H9 (cell line): Measurements from ENCODE around the gene KLK10. TPM values are rescaled to one million over a fixed set of nuclear protein-coding genes. Genes with fewer than 3 reads are reported as not detected.

Experiments used
- DNase-seq: peaks from one replicate; pipeline ENCODE4 v3.0.0-alpha.2; 2017
- H2AFZ ChIP-seq: one replicate; pipeline ENCODE4 v1.6.1; 2013; ENCODE audit warnings: mild to moderate bottlenecking, low read length, control low read depth, moderate library complexity
- H2AK5ac ChIP-seq: 2 replicates; pipeline ENCODE4 v1.6.1; 2013; ENCODE audit warnings: low read length, control low read depth, mixed read lengths; ENCODE audit not compliant: insufficient read length
- H2BK120ac ChIP-seq: one replicate; pipeline ENCODE4 v1.6.1; 2013; ENCODE audit warnings: low read depth, mild to moderate bottlenecking, low read length, control low read depth, inconsistent platforms; ENCODE audit not compliant: poor library complexity, severe bottlenecking
- H2BK12ac ChIP-seq: 2 replicates; pipeline ENCODE4 v1.6.1; 2013; ENCODE audit warnings: low read length, control low read depth, mixed read lengths, low read depth; ENCODE audit not compliant: insufficient read length
- H2BK15ac ChIP-seq: 2 replicates; pipeline ENCODE4 v1.6.1; 2013; ENCODE audit warnings: low read depth, low read length, control low read depth
- H2BK20ac ChIP-seq: one replicate; pipeline ENCODE4 v1.6.1; 2013; ENCODE audit warnings: low read depth, mild to moderate bottlenecking, low read length, control low read depth, inconsistent platforms; ENCODE audit not compliant: poor library complexity, severe bottlenecking
- H2BK5ac ChIP-seq: 2 replicates; pipeline ENCODE4 v1.6.1; 2013; ENCODE audit warnings: low read length, control low read depth, mixed read lengths; ENCODE audit not compliant: insufficient read length
- H3K14ac ChIP-seq: 2 replicates; pipeline ENCODE4 v1.6.1; 2013; ENCODE audit warnings: low read length, control low read depth; ENCODE audit not compliant: insufficient read depth
- H3K18ac ChIP-seq: 2 replicates; pipeline ENCODE4 v1.6.1; 2013; ENCODE audit warnings: low read depth, mild to moderate bottlenecking, mixed read lengths, low read length, control low read depth; ENCODE audit not compliant: insufficient read length
- H3K23ac ChIP-seq: 2 replicates; pipeline ENCODE4 v1.6.1; 2013; ENCODE audit warnings: low read length, control low read depth, mixed read lengths, low read depth; ENCODE audit not compliant: insufficient read length
- H3K23me2 ChIP-seq: 2 replicates; pipeline ENCODE4 v1.6.1; 2013; ENCODE audit warnings: low read depth, mild to moderate bottlenecking, mixed read lengths, low read length, control low read depth; ENCODE audit not compliant: insufficient read length, poor library complexity, severe bottlenecking
- H3K27ac ChIP-seq: 2 replicates; pipeline ENCODE4 v1.5.1; 2013; ENCODE audit warnings: low read length, control low read depth, mixed read lengths, low read depth; ENCODE audit not compliant: insufficient read length
- H3K27me3 ChIP-seq: 2 replicates; pipeline ENCODE4 v1.6.1; 2013; ENCODE audit warnings: low read length, control low read depth, inconsistent platforms; ENCODE audit not compliant: insufficient read depth
- H3K4ac ChIP-seq: 2 replicates; pipeline ENCODE4 v1.6.1; 2013; ENCODE audit warnings: low read depth, mild to moderate bottlenecking, control low read depth, inconsistent platforms, low read length, moderate library complexity
- H3K4me1 ChIP-seq: 2 replicates; pipeline ENCODE4 v1.6.1; 2013; ENCODE audit warnings: low read length, control low read depth, inconsistent platforms; ENCODE audit not compliant: insufficient read depth
- H3K4me2 ChIP-seq: 2 replicates; pipeline ENCODE4 v1.6.1; 2013; ENCODE audit warnings: low read length, control low read depth, mixed read lengths; ENCODE audit not compliant: insufficient read length, insufficient read depth
- H3K56ac ChIP-seq: 2 replicates; pipeline ENCODE4 v1.6.1; 2013; ENCODE audit warnings: low read depth, mild to moderate bottlenecking, mixed read lengths, low read length, control low read depth; ENCODE audit not compliant: insufficient read length
- H3K79me1 ChIP-seq: 2 replicates; pipeline ENCODE4 v1.6.1; 2013; ENCODE audit warnings: low read depth, mild to moderate bottlenecking, moderate library complexity, low read length, control low read depth, inconsistent platforms; ENCODE audit not compliant: insufficient read depth, poor library complexity, severe bottlenecking
- H3K79me2 ChIP-seq: 2 replicates; pipeline ENCODE4 v1.6.1; 2013; ENCODE audit warnings: low read length, control low read depth, inconsistent platforms; ENCODE audit not compliant: insufficient read depth
- H3K9ac ChIP-seq: 2 replicates; pipeline ENCODE4 v1.6.1; 2013; ENCODE audit warnings: low read length, control low read depth, mixed read lengths; ENCODE audit not compliant: insufficient read length; ENCODE audit errors: extremely low read depth
- H3K9me3 ChIP-seq: one replicate; pipeline ENCODE4 v1.6.1; 2013; ENCODE audit warnings: low read depth, low read length, inconsistent platforms; ENCODE audit not compliant: control insufficient read depth
- H3T11ph ChIP-seq: one replicate; pipeline ENCODE4 v1.6.1; 2013; ENCODE audit warnings: mild to moderate bottlenecking, low read length, control low read depth, inconsistent platforms
- H4K20me1 ChIP-seq: one replicate; pipeline ENCODE4 v1.6.1; 2013; ENCODE audit not compliant: control insufficient read depth, insufficient read length, insufficient read depth
- H4K5ac ChIP-seq: 2 replicates; pipeline ENCODE4 v1.6.1; 2013; ENCODE audit warnings: low read depth, mild to moderate bottlenecking, mixed read lengths, low read length, control low read depth; ENCODE audit not compliant: insufficient read length
- H4K8ac ChIP-seq: replicated peaks from 2 replicates; pipeline ENCODE4 v1.6.1; 2013; ENCODE audit warnings: low read length, control low read depth, mixed read lengths, low read depth; ENCODE audit not compliant: insufficient read length
- H4K91ac ChIP-seq: 2 replicates; pipeline ENCODE4 v1.6.1; 2013; ENCODE audit warnings: low read depth, mild to moderate bottlenecking, moderate library complexity, mixed read lengths, low read length, control low read depth; ENCODE audit not compliant: insufficient read length
- H3K27ac Mint-ChIP-seq, 3 experiments: 2 replicates in 2 of 3; 3 replicates in 1 of 3; pipeline ENCODE4 v1.8.0; 2020 to 2021; ENCODE audit warnings: mixed read lengths in 3 of 3, mild to moderate bottlenecking in 1 of 3, moderate library complexity in 1 of 3
- H3K27me3 Mint-ChIP-seq: 2 replicates; pipeline ENCODE4 v1.8.0; 2021; ENCODE audit warnings: low read depth, mild to moderate bottlenecking, moderate library complexity, mixed read lengths
- H3K36me3 Mint-ChIP-seq, 3 experiments: 2 replicates in 2 of 3; 3 replicates in 1 of 3; pipeline ENCODE4 v1.8.0; 2020 to 2021; ENCODE audit warnings: low read depth in 3 of 3, mixed read lengths in 3 of 3; ENCODE audit not compliant: insufficient read depth in 1 of 3
- H3K4me1 Mint-ChIP-seq, 2 experiments: 2 replicates each; pipeline ENCODE4 v1.8.0; 2020; ENCODE audit warnings: mixed read lengths in 2 of 2
- H3K4me3 Mint-ChIP-seq, 2 experiments: 2 replicates in 1 of 2; 3 replicates in 1 of 2; pipeline ENCODE4 v1.8.0; 2020 to 2021; ENCODE audit warnings: mild to moderate bottlenecking in 2 of 2, mixed read lengths in 2 of 2, moderate library complexity in 1 of 2
- H3K9me3 Mint-ChIP-seq, 2 experiments: 2 replicates in 1 of 2; 3 replicates in 1 of 2; pipeline ENCODE4 v1.8.0; 2020; ENCODE audit warnings: mild to moderate bottlenecking in 2 of 2, mixed read lengths in 2 of 2, moderate library complexity in 1 of 2
- WGBS: extraction: QIAGEN DNeasy Blood & Tissue Kit; methylation state at CpG from one replicate; pipeline ENCODE4 v1.1.7; 2013; ENCODE audit warnings: missing lambda C conversion rate, low lambda C conversion rate, mixed read lengths; ENCODE audit not compliant: insufficient read length; ENCODE audit errors: extremely low coverage; 5-methylcytosine and 5-hydroxymethylcytosine counted together
- total RNA-seq: library from RNA; stranded (reverse); gene quantifications from 2 replicates; pipeline ENCODE4 v1.2.1, GENCODE V29; 2021
- TF ChIP-seq, protein P1 (sequence below): fragments of 200-600 bp; sonication (generic); conservative IDR thresholded peaks from 3 replicates; pipeline ENCODE4 v1.8.0; 2021; ENCODE audit warnings: antibody characterized with exemption, mild to moderate bottlenecking

KLK10 gene
- total RNA-seq, 1 experiment from 2014 or later, result 1.3 TPM

DNA sequence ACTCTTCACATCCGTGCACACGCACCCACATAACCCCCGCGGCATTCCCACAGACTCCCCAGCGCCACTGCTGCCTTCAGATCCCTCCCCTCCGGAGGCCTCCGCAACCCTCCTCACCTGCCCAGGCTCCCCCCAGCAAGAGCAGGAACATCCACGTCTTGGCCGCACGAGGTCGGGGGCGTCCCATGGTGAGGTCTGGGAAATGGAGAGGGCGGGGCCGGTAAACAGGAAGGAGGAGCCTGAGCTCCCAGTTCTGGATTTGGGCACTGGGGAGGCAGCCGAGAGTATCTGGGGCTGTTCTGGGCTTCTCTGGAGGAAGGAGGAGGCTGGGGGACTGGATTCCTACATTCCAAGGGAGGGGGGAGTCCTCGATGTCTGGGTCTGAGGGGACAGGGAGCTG, 18.5 kb downstream of the KLK10 start:
- Histone ChIP-seq H2AFZ (no peak overlapping the region), H3K14ac (peak overlapping the region; percentile 14; the same call in 1 of the 2 replicates), H3K56ac (no peak overlapping the region), H3K18ac (no peak overlapping the region), H3K23ac (no peak overlapping the region), H3K79me2 (no peaks in the 10 kb centered on the region), H3K27me3 (no peaks in the 10 kb centered on the region), H2BK15ac (no peak overlapping the region), H3K4me1 (0 out of 2 replicates have a peak, but pooled peaks cover 4% of the 10 kb centered on the region), H4K91ac (peak overlapping the region; percentile 5), H2AK5ac (no peak overlapping the region), H2BK5ac (no peak overlapping the region), H3K9ac (no peak overlapping the region), H2BK20ac (no peak overlapping the region), H4K8ac (no peak overlapping the region), H4K20me1 (no peaks in the 10 kb centered on the region), H3K9me3 (no peaks in the 10 kb centered on the region), H3K4ac (no peak overlapping the region), H3T11ph (no peak overlapping the region), H3K27ac (no peak overlapping the region), H4K5ac (no peak overlapping the region), H2BK120ac (no peak overlapping the region), H3K4me2 (peak overlapping the region; percentile 76), H3K79me1 (no peaks in the 10 kb centered on the region), H3K23me2 (peaks cover 6% of the 10 kb centered on the region), H2BK12ac (no peak overlapping the region)
- peaks cover 40% of the 10 kb centered on the region for H3K27me3 Mint-ChIP-seq
- H3K36me3 Mint-ChIP-seq, result no peaks in the 10 kb centered on the region
- H3K27ac Mint-ChIP-seq, result peak overlapping the region in 1 of 3 experiments; percentile 51; a peak in 2 of 7 replicates
- TF ChIP-seq, protein P1, sequence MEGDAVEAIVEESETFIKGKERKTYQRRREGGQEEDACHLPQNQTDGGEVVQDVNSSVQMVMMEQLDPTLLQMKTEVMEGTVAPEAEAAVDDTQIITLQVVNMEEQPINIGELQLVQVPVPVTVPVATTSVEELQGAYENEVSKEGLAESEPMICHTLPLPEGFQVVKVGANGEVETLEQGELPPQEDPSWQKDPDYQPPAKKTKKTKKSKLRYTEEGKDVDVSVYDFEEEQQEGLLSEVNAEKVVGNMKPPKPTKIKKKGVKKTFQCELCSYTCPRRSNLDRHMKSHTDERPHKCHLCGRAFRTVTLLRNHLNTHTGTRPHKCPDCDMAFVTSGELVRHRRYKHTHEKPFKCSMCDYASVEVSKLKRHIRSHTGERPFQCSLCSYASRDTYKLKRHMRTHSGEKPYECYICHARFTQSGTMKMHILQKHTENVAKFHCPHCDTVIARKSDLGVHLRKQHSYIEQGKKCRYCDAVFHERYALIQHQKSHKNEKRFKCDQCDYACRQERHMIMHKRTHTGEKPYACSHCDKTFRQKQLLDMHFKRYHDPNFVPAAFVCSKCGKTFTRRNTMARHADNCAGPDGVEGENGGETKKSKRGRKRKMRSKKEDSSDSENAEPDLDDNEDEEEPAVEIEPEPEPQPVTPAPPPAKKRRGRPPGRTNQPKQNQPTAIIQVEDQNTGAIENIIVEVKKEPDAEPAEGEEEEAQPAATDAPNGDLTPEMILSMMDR, result no peak
- DNase-seq, result peak; percentile 80
- no peaks in the 10 kb centered on the region; a peak in 1 of 5 replicates for H3K9me3 Mint-ChIP-seq
- H3K4me3 Mint-ChIP-seq, result peak overlapping the region in 1 of 2 experiments; percentile 60; a peak in 1 of 5 replicates
- peaks cover 21 to 38% of the 10 kb centered on the region in 2 experiments for H3K4me1 Mint-ChIP-seq
- WGBS, result no CpG with 5 or more reads among the region's 16 CpGs
